NCI-H82 (cell line): Measurements from ENCODE around the gene SELENOP.

Experiments used
- DNase-seq: peaks from one replicate; lab custom pipeline; 2025; lab: John Stamatoyannopoulos, UW

The SELENOP gene

DNA sequence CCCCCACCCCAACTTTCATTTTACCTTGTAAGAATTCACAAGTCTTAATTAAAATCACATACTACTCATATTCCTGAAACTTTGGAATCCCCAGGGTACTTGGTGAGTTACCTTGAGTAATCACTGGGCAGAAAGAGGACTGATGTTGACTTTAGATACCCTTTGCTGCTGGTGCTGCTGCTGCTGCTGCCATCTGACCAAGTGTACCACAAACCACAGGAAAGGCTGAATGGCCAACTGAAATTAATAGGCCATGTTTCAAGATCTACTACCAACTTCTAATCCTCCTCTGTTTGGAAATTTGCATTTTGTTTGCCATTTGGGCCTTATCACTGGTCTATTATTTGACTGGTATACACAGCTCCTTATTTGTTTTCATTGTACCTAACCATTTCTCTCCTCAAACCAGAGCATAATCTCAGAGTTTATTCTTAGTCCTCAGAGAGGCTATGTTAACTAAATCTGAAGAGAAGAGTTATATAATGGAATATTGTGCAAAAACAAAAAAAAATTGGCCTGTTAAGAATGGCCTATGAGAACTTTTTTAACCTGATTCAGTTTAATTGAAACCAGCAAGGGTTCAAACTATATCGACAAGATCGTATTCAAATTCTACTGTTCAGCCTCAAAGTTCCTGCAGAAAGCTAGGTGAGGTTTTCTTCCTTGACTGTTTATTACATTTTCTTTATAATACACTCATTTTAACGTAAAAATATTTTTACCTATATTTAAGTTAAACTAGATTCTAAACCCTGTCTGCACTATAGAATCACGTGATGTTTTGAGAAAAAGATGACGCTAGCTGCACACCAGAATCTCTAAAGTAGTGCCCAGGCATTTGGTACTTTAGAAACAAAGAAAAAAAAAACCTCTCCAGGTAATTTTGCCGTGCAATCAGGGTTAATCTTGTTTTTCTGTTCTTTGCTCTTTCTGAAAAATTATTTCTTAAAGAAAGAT is 13.1 kb downstream of the SELENOP start:
- no peak for DNase-seq

DNA sequence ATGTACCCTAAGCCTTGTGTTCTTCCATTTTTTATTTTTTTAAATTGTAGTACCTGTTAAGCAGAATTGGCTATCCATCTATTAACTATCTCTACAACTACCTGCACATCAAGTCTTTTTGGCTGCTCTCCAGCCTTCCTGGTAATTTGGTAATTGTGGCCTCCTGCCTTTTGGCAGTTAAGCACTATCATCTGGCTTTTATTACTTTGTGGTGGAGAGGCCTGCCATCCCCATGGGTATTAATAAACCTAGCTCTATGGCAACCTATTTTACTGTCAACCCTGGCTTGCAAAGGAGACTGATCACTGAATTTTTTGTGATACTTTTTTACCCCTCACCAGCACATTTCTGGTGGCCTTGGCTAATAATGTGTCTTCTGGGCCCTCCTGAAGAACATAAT is 20.5 kb downstream of the SELENOP start:
- no peak for DNase-seq

DNA sequence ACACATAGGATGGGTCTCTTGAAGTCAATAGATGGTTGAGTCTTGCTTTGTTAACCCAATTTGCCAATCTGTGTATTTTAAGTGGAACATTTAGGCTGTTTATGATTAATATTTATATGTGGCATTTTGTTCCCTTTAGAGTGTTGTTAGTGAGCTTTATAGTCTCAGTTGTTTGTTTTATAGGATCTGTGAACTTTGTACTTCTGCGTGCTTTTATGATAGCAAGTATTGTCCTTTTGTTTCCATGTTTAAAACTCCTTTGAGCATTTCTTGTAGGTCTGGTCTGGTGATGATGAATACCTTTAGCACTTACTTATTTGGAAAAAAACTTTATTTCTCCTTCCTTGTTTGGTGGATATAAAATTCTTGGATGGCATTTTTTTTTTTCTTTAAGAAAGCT is 23.8 kb downstream of the SELENOP start:
- DNase-seq: no peak

DNA sequence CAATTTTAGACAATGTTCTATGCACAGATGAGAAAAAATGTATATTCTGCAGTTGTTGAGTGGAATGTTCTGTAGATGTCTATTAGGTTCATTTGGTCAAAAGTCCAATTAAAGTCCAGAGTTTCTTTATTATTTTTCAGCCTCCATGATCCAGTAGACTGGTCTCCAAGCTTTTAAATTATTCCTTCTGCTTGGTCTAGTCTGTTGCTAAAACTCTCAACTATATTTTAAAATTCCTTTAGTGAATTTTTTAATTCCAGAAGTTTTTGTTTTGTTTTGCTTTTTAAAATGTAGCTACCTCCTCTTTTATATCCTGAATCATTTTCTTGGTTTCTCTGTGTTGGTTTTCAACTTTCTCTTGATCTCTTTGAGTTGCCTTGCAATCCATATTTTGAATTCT is 24.6 kb downstream of the SELENOP start:
- DNase-seq: no peak

DNA sequence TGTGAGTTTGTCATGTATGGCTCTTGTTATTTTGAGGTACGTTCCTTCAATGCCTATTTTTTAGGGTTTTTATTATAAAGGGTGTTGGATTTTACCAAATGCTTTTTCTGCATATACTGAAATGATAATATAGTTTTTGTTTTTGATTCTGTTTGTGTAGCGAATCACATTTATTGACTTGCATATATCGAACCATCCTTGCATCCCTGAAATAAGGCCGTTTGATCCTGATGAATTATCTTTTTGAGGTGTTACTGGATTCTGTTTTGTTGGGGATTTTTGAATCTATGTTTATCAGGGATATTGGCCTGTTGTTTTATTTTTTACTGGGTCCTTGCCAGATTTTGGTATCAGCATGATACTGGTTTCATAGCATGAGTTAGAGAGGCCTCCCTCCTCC is 25.9 kb downstream of the SELENOP start:
- DNase-seq: no peak

DNA sequence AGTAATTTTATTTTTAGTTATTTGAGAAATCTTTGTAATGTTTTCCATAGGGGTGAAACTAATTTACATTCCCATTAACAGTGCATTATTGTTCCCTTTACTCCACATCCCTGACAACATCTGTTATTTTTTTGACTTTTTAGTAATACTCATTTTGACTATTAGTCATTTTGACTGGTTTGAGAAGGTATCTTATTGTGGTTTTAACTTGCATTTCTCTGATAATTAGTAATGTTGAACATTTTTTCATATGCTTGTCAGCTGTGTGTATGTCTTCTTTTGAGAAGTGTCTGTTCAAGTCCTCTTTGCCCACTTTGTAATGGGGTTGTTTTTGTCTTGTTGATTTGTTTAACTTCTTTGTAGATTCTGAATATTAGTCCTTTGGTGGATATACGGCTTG is 27.6 kb downstream of the SELENOP start:
- DNase-seq: no peak

DNA sequence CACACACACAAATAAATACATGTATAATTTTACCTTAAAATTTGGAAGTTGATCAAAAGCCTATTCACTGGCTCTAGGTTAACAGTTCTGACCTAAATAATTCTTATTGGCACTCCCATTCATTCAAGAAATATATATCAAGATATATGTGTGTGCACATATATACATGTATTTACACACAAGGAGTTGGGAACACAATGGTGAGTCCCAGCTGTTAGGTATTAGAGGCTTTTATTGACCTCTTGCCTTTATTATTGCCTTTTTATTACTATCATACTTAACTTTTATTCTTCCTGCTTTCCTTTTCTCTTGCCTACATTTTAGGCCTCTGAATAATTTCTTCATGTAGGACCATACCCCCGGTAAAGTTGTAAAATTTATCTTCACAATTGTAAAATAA is 30.1 kb downstream of the SELENOP start:
- no peak for DNase-seq

DNA sequence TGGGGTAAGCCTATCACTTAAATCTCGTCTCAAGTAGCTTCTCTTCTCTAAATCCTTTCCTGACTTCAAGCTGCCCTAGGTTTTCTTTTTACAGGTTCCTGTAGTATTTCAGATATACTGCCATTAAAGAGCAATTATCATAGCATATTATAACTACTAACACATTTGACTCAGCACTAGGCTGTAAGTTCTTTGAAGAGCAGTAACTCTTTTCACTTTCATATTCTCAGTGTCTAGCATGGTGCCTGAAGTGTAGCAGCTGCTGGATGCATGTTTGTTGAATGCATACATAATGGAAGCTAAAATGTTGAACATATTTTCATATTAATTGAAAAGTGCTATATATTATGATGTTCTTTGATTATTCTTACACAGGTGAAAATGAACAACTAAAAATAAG is 32.6 kb downstream of the SELENOP start:
- no peak for DNase-seq

DNA sequence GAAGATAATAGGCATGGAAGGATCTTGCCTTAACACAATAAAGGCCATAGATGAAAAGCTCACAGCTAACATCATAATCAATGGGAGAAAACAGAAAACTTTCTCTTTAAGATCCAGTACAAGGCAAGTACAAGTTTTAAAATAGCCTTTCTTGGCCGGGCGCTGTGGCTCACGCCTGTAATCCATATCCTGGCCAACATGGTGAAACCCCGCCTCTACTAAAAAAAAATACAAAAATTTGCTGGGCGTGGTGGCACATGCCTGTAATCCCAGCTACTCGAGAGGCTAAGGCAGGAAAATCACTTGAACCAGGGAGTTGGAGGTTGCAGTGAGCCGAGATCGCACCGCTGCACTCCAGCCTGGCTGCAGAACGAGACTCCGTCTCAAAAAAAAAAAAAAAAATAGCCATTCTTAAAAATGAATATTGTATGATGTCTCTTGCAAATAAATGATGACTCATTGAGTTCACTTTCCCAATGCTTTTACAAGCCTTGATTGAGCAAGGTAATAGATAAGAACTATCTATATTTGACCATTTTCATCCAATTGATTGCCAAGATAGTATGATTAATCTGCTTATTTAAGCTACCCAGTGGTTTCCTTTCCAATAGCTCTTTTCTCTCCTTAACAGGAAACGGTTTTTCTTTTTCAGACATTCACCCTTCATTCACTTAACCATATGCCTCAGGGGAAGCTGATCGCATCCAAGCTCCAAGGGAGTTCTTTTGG is 39.3 kb downstream of the SELENOP start:
- no peak for DNase-seq

DNA sequence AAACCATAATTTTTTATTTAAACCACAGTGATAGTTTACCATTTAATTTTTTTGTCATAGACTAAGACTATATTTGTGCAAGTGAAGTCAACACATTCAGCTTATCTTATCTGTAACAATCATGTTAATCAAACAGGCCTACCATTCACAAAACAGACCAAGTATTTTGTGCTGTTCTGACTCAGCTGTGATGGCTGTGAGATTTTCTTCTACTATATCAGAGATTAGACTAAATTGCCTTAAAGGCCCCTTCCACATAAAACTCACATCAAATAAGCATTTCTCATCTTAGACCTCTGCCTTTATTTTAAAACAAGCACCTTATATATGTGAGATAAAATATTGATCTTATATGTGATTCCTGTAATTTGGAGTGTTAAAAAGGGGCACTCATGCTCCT is 41.7 kb downstream of the SELENOP start:
- no peak for DNase-seq

DNA sequence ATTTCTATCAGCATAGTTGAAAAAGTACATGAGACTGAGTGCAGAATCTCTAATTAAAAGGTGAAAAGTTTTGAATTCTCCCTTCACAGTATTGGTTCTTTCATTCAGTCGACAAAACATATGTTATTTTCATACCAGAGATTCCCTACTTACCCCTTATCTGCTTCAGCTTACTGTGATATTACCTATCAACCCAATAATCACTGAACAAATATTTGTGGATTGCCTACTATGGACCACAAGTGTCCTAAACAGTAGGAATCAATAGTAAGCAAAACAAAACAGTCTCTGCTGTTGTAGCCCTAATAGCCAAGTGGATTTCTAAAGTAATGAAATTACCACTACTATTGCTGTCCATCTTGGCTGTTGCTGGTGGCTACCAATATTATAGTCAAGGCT is 43.6 kb downstream of the SELENOP start:
- DNase-seq: no peak

DNA sequence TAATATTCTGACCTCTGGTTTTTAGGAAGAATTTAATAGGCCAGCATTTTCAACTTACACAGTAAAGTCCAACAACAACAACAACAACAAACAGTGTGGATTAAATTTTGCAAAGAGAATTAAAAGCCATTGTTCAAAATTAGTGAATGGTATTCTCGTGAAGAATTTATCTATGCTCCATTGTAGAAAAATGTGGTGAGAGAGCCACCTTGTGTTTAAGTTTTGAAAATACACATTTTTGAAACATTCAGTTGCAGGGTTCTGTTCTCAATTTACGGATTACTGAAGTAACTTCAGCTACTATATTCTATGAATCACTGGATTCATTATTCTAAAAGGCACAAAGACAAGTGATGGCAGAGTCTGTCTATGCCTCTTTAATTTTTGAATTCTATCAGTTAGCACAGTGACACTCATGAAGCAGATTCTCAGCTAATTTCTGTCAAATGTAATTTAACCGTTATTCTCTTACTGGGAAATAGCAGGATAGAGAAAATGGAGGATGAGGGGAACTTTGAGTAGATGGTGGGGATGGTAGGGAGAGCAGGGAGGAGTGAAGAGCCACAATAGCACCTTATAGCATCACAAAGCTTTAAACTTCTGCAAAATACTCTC is 44.1 kb downstream of the SELENOP start:
- peak; percentile 27 for DNase-seq

DNA sequence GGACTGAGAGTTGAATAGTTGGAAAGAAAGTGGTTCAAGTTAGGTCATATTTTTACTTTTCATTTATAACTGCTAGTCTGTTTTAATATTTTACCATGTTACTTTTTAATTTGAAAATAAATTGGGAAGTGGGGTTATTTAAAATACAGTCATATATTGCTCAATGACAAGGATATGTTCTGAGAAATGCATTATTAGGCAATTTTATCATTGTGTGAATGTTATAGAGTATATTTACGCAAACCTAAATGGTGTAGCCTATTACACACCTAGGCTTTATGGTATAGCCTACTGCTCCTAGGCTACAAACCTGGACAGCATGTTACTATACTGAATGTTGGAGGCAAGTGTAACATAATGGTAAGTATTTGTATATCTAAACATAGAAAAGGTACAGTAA is 49.9 kb downstream of the SELENOP start:
- no peak for DNase-seq

DNA sequence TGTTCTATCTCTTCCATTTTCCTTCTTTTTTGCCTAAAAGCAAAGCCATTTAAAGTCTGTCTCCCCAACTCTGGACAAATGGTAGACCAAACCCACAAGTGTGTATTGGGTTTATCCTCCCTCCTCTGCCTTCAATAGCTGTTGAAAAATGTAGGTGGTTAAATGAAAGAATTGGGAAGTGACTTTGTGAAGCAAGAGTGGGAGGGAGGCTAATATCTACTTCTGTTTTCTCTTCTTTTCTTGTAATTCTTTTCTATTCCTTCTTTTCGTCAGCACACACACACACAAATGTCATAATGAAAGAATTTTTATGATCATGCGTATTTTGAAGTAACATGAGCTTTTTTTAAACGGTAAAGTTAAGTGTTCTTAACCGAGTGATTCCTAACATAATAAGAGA is 51.3 kb downstream of the SELENOP start:
- no peak for DNase-seq

DNA sequence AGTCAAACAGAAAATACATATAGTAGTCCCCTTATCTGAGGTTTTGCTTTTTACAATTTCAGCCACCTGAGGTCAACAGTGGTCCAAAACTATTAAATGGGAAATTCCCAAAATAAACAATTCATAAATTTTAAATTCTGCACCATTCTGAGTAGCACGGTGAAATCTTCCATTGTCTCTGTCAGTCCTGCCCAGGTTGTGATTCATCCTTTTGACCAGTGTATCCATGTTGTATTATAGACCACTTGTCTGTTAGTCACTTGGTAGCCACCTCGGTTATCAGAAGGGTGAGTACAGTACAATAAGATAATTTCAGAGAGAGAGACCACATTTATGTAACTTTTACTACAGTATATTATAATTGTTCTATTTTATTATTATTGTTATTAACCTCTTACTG is 52.2 kb downstream of the SELENOP start:
- no peak for DNase-seq

DNA sequence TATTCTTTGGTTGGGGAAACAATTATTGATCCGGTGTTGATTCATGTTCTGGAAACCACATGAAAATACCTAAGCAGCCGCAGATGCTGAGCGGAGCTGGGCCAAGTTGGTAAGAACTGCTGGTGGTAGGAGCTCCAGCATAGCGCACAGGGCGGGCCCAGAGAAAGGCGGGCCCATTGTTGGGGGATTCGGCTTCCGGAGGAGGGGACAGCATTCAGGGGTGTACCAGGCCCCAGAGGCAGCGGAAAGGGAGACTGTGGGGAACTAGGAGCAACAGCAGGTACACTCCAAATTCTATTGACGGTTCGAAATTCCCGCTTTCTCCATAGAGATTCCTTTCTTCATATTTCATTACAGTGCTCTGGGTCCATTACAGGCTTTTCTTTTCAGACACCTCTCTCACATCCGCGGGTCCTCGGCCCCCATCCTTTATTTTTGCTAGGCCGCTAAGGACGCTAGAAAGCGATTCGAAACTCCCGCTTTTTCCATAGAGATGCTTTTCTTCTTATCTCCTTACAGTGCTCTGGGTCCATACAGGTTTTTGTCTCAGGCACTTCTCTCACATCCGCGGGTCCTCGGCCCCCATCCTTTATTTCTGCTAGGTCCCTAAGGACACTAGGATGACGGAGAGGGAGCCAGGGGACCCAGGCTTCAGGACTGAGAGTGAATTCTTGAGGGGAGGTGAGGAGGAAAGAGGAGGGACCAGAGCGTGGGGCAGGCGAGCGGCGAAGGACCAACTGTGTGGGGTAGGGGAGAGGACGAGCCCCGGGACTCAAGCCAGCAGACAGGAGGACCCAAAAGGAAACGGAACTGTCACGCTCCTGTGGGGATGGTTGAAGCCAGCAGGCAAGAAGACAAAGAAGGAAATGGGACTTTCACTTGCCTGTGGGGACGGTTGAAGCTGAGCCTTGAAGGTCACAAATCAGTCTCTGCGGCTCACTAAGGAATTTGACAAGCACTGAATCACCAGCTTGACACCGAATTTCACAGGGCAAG is 54.8 kb downstream of the SELENOP start, which contains the start of gene CCDC152:
Gene CCDC152, plus strand, starts transcription at position 213 of the 996 bp plus-strand sequence. CDS start 2,304 bp downstream, outside the sequence.
- no peak for DNase-seq

DNA sequence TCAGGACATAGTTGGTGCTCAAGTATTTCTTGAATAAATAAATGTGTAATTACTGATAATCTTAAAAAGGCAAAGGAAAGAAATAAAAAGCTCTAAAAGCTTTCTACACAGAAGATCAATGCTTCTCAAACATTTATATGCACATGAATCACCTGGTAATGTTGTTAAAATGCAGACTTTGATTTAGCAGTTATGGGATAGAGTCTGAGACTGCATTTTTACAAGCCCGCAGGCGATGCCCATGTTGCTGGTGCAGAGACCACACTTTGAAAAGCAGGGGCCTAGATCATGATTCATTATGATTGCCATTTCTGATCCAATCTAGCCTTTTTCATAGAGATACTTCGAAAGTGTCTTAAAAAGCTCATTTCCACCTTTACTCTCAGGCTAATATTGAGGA is 58.6 kb downstream of the SELENOP start:
- DNase-seq: no peak

DNA sequence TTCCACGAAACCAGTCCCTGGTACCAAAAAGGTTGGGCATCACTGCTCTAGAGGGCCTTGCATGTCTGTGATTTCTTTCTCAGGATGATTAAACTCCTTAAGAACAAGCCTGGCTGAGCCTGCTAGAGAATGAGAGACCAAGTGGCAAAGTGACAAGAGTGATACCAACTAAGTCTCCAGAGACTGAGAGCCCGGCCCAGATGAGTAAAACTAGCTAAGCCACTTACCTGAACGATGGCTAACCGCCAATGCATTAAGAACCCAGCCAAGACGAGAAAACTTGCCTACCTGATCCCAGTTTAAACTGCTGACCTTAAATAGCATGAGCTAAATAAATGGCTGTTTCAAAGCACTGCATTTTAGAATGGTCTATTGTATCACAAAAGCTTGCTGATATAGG is 60.6 kb downstream of the SELENOP start:
- peak; percentile 22 for DNase-seq

DNA sequence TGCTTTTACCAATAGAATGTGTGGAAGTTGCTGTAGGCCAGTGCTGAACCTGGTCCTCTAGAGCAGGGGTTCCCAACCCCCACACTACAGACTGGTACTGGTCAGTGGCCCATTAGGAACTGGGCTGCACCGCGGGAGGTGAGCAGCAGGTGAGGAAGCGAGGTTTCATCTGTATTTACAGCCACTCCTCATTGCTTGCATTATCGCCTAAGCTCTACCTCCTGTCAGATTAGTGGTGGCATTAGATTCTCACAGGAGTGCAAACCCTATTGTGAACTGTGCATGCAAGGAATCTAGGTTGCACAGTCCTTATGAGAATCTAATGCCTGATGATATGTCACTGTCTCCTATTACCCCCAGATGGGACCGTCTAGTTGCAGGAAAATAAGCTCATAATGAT is 61.2 kb downstream of the SELENOP start:
- DNase-seq: no peak
